Heart left ventricle (tissue), 13 donors: Measurements from ENCODE around the gene SULT1E1.

Experiments
- CTCF ChIP-seq, 12 donors: fragments of 200-600 bp; sonication (generic) in 4 of 12; IDR thresholded peaks; one replicate each; pipeline versions ENCODE4 v1.5.0 to v1.8.0; 2018 to 2022; ENCODE audit warnings: antibody characterized with exemption in 12 of 12, mild to moderate bottlenecking in 5 of 12
- POLR2A ChIP-seq, 2 donors: fragments of 450-650 bp; IDR thresholded peaks; one replicate each; pipeline ENCODE4 v1.6.1; 2017; ENCODE audit warnings: antibody characterized with exemption in 2 of 2, mild to moderate bottlenecking in 2 of 2, moderate library complexity in 2 of 2
- donor health status: ischemic (EF 13 %, LVEDD 7.1; RV severe dilation, severe dysfunction).
- donor health status: DM: no; HTN: yes; CAD: no.
- donor health status: DM: no; HTN: no; CAD: no.
- donor health status: ischemic (EF 25% LVEDD 6.9; RV normal size, moderate dysfunction).
- donor health status: ischemic (EF 25% LVEDD 5.7; RV mildly dilated, moderate dysfunction).
- donor health status: ischemic (EF 35%, LVEDD 5.7; RV mildly dilated, moderate dysfunction).
- donor health status: nonischemic (EF 11% LVEDD 7.7; RV severe dilation, severe dysfunction).
- donor health status: DM: yes; HTN: yes; CAD: no.
- donor health status: PGD.
- donor health status: ischemic (EF 29% LVEDD 5.4; RV normal size, mild dysfunction).
- donor health status: nonischemic (EF 23%, LVEDD 6.1; RV moderate dilation, normal function).

DNA sequence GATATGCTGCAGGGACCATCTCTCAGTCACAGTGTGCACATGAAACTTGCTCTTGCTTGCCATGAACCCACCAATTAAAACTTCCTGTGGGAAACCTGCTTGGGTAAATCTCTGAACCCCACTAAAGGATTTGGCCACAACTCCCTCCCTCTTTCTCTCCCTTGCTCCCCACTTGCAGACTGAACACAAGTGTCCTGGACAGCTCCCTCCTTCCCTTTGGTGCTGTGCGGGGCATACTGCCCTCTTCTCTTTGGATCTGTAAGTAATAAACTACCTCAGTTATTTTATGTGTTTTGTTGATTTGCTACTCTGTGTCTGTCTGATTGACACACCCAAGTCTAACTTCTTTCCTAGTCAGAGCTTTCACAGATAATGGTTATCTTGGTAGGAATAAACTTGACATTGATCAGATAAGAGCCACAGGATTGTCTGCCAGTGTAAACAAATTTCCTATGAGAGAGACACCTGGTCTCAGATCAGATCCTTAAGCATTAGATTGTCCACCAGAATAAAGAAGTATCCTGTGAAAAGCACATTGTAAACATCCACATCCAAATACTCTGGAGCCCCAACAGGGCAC is 41.8 kb downstream of the SULT1E1 start:
- TF ChIP-seq POLR2A (IDR thresholded peaks at IDR 0.05): no peak
- TF ChIP-seq CTCF (IDR thresholded peaks at IDR 0.05): no peak
